ENCODE data around the gene GPR183.

GRCh38 chr13:99264051-99264450 lies 43.1 kb downstream of the GPR183 start:
- TF ChIP-seq, protein P1, sequence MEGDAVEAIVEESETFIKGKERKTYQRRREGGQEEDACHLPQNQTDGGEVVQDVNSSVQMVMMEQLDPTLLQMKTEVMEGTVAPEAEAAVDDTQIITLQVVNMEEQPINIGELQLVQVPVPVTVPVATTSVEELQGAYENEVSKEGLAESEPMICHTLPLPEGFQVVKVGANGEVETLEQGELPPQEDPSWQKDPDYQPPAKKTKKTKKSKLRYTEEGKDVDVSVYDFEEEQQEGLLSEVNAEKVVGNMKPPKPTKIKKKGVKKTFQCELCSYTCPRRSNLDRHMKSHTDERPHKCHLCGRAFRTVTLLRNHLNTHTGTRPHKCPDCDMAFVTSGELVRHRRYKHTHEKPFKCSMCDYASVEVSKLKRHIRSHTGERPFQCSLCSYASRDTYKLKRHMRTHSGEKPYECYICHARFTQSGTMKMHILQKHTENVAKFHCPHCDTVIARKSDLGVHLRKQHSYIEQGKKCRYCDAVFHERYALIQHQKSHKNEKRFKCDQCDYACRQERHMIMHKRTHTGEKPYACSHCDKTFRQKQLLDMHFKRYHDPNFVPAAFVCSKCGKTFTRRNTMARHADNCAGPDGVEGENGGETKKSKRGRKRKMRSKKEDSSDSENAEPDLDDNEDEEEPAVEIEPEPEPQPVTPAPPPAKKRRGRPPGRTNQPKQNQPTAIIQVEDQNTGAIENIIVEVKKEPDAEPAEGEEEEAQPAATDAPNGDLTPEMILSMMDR (conservative IDR thresholded peaks at IDR 0.05 in 1 of 2, IDR thresholded peaks at IDR 0.05 in 1 of 2; ENCODE audit: extremely low read depth in 1 of 2, insufficient read depth in 1 of 2, low read depth in 1 of 2, low read length in 2 of 2): no peak
- TF ChIP-seq EZH2 (IDR thresholded peaks at IDR 0.05; ENCODE audit: borderline replicate concordance, low read length): no peak

Measured in mammary epithelial cell (primary cell).